Fibroblast of peridontal ligament (primary cell): ENCODE measurements around the gene NAPSA.
A peak's percentile ranks its signal among the peaks of the same experiment; 100 is the strongest.
"Not testable (repeated sequence)": the region's sequence is repeated elsewhere in the genome, so short reads cannot be mapped to it uniquely, and the experiment has no call there.

Experiments used
- DNase-seq: peaks from one replicate; pipeline ENCODE4 v3.0.0-alpha.2; 2010; ENCODE audit errors: extremely low read depth

The NAPSA gene

DNA sequence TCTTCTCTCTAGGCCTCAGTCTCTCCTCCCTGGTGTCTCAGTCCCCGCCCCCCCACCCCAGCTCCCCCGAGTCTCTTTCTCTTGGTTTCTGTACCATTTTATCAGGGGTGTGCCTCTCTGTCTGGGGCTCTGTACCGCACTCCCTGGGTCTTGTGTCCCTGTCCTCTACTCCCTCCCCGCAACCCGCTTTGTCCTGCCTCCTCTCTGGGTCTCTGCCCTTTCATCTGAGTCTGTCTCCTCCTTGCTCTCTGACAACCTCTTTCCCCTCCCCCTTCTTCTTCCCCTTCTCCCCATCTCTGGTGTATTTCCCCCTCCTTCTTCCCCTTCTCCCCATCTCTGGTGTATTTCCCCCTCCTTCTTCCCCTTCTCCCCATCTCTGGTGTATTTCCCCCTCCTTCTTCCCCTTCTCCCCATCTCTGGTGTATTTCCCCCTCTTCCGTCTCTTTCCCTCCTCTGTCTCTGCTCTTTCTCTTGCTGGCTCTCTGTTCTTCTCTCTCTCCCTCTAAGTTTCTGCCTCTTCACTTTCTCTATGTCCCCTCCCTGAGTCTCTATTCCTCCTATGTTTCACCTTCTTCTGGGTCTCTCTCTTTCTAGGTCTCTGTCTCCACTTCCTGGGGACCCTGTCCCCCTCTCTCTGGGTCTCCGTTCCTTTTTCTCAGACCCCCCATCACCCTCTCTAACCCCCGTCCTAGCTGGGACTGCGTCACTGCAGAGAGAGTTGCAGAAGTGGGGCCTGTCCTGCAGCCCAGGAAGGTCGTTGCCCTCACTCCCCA, 34.0 kb downstream of the NAPSA start:
- DNase-seq, result no peak

DNA sequence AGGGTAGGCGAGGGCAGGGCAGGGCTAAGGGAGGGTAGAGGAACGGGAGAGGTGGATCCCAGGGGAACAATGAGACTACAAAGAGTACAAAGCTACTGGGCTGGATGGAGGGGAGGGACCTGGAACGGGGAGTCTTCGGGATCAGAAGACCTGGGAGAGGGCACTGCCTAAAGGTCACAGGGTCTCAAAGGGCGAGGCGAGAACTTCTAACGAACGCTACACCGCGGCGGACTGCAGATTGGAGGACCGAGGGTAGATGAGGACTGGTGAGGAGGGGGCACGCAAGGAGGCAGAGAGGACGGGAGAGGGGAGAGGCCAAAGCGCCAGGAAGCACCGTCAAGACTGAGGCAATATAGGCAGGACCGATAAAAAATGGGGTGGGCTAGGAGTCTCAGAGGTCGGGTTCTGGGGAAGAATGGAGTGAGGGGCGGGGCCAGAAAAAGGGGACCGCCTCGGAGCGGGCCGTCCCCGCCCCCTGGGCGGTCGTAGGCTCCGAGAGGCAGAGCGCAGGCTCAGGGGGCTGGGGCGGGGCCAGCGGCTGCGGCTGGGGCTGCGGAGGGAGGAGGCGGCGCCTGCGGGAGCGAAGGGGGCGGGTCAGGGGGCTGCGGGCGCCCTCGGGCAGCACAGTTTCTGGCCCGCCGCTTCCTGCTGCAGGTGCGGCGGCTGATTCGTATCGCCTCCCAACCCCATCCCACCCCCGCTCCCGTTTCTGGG, 34.9 kb downstream of the NAPSA start:
- no peak for DNase-seq

DNA sequence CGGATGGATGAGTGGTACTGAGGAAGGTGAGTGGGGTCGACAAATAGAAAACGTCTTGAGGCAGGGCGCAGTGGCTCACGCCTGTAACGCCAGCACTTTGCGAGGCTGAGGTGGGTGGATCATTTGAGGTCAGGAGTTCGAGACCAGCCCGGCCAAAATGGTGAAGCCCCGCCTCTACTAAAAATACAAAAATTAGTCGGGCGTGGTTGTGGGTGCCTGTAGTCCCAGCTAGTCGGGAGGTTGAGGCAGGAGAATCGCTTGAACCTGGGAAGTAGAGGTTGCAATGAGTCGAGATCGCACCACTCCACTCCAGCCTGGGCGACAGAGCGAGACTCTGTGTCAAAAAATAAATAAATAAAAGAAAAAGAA, 35.5 kb downstream of the NAPSA start:
- not testable (repeated sequence) for DNase-seq

DNA sequence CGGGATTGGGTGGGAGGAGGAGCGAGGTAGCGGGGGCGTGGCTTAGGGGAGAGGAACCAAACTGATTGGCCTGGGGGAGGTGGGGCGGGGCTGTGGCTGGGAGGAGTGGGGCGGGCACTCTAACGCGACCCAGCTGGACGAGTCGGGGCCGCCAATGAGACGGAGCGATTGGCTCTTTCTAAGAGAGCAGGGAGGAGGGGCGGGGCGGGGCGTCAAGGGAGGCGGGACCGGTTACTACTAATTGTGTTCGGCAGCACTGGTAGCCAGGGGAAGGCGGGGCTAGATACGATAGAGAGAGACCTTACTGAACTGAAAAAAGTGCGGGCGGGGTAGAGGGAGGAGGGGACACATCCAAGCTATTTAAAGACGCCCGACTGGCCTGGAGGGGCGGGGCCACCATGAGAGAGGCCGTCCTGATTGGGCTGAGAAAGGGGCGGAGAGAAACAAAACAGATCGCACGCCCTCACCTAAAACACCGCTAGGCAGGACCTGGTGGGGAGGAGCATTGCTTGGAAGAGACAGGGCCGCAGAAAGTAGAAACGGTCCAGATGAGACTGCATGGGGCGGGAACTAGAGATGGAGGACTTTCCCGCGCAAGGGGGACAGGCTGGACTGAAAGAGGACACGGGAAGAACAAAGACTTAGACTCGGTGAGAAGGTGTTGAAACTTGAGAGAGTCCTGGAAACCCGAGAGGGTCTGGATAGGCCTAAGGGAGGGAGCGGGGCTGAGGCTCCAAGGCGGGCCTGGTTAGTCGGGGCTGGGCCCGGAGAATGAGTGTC, 36.1 kb downstream of the NAPSA start, which contains the start of gene KCNC3:
KCNC3 (minus strand) TSS at position 232 of the 780 bp plus-strand sequence. CDS start 295 bp downstream, outside the sequence.
- peak; percentile 37 for DNase-seq

DNA sequence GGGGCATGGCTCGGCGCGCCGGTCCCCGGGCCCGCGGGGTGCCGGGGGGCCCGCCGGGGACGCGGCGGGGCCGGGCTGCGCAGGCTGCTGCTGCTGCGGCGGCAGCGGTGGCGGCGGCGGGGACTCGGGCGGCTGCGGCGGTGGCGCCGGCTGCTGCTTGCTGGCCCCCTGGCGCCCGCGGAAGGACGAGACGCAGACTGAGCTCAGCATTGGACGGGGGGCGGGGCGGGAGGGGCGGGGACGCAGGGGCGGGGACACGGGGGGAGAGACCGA, 36.6 kb downstream of the NAPSA start:
- DNase-seq, result no peak

DNA sequence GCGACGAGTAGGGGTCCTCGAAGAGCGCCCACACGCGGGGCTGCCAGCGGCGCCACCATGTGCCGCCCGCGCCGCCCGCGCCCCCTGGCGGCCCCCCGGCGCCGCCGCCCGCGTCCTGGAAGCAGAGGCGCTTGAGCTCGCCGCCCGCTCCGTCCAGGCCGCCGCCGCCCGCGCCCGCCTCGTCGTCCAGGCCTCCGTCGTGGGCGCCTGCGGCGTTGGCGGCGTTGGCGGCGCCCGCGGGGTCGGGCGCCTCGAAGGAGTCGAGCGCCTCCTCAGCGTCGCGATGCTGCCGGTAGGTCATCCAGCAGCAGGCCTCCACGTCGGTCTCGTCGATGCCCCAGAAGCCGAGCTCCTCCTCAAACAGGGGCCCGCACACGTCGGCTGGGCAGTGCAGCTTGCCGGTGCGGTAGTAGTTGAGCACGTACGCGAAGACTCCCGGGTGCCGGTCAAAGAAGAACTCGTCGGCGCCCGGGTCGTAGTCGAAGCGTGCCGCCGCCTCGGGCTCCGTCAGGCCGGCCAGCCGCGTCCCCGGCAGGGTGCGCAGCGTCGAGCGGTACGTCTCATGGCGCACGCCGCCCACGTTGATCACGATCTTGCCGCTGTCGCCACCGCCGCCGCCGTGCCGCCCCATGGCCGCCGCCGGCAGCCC, 37.1 kb downstream of the NAPSA start:
- no peak for DNase-seq

DNA sequence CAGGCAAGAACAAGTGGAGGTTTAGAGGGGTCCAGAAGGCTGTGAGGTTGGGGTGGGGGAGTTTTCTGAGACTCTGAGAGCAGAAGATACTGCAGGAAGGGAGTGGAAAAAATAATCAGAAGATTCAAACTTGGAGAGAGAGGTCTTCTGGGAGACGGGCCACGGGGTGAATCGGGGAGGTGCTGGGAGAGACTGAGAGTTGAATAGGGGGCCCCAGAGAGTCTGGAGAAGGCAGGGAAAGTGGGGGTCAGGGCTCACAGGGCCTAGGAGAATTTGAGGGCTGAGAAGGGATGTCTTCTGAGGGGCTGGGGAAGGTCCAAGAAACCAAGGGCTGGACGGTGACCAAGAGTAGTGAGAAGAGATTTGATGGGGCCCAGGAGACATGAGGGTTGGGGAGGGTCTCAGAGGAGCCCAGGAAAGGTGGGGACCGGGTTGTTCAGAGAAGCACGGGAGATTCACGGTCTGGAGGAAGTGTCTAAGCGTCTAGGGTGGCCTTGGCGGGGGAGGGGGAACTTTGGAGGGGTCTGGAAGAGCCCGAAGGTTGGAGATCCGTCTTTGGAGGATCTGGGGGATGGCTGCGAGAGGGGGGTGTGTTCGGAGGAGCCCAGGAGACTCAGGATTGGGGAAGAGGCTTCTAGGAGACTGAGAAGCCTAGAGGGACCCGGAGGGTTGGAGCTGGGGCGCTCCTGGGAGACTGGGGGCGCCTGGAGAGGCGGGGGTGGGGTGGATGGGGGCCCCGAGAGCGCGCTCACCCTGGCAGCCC, 37.8 kb downstream of the NAPSA start:
- DNase-seq, result no peak

DNA sequence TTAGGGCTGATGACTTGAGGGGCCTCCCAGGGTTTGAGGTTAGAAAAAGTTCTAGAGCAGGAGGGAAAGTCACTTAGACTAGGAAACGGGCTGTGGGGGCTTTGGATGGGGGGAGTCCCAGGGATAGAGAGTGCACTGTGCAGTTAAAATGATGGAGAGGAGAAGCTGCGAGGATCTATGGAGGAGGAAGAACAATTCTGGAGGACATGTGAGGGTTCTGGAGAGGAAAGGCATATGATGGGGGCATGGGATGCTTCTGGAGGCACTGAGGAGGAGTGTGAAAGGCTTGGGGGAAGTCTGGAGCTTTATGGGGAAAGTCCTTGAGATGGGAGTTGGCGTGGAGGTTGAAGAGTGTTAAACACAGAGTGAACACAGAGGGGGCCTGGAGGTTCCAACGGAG, 38.4 kb downstream of the NAPSA start:
- DNase-seq, result no peak

DNA sequence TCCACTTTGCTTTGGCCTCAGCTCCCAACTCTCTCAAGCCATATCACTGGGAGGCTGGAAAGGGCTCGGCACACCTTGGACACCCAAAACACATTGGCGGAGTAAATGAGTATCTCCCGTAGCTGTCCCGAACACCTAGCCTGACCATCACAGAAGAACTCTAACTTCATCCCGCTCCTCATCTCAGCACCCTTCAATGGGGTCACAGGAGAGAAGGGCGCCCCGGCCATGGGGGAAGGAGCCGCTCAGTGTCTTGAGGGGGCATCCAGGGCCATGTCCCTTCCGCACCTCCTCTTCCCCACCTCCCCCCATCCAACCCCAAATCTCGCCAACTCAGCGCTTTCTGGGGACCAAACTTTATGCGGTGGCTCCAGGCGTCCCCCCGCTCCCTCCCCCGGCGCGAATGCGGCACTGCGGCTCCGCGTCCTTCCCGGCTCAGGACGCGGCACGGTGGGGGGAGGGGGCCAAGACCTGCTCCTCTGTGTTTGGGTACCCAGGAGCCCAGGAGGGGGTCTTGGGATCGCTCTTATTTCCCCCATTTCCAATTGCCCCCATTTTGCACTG, 39.3 kb downstream of the NAPSA start:
- DNase-seq, result no peak

DNA sequence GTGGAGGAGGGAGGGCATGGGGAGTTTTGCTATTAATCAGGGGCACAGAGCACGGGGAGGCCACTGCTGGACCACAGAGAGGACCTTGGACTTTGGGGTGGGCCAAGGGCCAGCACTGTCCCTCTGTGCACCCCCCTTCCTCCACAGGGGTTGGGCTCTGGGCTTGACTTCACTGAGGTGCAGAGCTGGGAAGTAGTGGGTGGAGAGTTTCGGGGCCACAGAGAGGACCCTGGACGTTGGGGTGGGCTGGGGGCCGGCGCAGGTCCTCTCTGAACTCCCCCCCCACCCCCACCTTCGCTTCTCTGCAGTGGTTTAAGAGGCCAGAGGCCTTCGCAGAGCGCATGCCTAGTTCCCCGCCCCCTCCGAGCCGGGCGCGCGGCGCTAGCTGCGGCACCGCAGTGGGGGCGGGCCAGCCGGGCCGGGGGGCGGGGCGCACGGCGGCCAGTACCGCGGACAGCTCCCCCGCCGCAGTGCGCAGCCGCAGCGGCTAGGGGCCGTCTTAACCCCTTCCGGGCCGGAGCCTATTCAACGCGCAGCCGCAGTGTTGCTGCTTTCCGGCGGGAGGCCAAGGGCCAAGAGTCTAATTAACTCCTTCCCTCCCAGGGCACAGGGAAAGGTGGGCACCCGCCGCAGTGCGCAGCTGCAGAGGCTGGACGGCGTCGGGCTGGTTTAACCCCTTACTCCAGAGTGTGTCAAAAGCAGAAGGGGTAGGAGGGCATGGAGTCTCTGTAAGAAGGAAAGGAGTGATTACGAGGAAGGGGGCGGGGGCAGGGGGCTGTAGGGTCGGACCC, 39.9 kb downstream of the NAPSA start:
- DNase-seq, result no peak

DNA sequence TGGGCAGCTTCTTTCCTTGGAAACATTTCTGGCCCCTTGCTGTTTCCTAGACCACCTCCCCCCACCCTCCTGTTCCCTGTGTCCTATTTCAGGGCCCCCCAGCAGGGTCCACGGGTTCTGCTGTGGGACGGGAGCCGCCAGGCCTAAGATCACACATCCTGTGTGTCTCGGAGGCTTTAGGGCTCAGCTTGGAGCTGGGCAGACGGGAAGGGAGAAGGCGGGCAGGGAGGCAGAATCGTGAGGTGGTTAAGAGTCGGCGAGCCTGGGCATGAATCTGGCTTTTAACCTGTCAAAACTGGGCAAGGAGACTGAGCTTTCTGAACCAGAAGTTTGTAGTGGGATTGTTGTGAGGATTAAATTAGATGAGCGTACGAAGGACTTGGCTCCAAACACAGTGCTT, 41.1 kb downstream of the NAPSA start:
- DNase-seq, result no peak

DNA sequence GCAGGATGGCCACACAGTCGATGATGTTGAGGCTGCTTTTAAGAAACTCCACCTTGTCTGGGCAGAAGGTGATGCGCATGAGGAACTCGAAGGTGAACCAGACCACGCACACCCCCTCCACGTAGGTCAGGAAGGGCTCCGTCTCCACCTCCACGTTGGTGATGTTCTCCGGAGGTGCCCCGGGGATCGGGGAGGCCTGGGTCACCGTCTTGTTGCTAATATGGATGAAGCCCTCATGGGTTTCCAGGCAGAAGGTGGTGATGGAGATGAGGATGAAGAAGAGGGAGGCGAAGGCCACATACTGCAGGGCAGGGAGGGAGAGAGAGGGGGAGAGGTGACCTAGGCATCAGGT, 41.7 kb downstream of the NAPSA start:
- no peak for DNase-seq

DNA sequence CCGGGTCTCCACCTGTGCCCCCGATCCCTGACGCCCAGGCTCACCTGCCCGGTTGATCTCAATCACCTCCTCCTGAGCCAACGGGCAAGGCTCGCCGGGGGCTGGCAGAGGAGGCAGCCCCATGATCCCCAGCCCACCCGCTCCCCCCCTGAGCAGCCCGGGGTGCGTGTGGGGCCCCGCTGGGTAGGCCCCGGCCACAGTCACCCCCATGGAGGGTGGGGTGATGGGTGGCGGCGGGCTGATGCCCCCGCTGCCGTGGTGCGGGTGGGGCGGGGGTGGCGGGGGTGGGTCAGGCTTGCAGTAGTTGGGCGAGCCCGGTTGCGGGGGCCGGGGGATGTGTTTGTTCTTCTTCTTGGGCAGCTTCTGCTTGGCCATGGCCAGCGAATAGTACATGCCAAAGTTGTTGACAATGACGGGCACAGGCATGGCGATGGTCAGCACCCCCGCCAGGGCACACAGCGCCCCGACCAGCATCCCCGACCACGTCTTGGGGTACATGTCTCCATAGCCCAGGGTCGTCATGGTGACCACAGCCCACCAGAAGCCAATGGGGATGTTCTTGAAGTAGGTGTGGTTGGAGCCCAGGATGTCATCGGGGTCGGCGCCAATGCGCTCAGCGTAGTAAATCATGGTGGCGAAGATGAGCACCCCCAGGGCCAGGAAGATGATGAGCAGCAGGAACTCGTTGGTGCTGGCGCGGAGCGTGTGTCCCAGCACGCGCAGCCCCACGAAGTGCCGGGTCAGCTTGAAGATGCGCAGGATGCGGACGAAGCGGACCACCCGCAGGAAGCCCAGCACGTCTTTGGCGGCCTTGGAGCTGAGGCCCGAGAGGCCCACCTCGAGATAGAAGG, 42.3 kb downstream of the NAPSA start:
- no peak for DNase-seq

DNA sequence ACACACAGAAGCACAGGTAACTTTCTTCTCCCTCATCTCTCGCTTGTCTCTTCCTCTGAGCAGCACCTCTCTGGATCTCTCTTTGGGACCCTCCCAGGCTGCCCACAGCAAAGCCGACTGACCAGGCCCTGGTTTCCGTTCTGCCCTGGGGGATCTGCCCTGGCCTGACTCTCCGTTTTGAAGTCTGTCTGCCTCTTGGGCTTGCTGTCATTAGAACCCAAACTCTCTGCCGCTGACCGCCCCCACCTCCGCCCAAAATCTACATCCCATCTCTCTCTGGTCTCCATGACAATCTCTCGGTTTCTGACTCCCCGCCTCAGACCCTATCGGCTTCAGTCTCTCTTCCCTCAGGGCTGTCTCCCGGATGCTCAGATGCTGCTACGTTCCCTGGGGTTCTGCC, 43.2 kb downstream of the NAPSA start:
- DNase-seq, result no peak

DNA sequence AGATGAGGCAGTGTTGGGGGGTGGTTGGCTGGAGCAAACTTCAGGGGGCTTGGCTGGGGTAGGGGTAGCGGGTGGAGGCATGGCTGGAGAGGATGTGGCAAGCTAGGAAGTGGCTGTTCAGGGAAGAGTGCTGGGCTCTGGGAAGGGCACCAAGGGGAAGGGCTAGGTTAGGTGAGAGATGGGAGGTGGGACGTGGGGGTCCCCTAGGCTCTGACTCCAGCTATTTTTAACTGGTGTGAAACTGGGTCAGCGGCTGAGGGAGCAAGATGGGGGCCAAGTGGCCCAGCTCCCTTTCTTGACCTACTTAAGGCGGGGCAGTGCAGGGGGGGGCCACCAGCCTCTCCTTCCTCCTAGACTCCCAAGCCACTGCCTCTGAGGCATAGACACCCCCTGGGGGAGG, 43.6 kb downstream of the NAPSA start:
- DNase-seq, result no peak

DNA sequence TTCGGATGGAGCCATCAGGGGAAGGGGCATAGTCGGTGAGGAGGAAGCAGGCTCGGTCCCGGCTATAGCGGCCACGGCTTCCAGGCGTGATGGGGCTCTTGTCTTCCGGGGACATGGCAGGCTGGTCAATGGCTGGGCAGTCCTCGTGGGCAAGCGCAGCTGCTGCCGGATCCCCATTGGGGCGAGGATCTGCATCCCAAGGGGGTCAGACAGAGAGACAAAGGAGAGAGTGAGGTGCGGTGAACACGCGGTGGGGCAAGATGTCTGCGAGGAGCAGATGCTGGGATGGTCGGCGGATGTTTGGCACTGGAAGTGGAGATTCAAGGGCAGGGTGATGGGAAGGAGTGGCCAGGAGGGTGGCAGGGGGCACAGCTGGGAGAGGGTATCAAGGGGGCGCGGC, 44.8 kb downstream of the NAPSA start:
- DNase-seq, result no peak

DNA sequence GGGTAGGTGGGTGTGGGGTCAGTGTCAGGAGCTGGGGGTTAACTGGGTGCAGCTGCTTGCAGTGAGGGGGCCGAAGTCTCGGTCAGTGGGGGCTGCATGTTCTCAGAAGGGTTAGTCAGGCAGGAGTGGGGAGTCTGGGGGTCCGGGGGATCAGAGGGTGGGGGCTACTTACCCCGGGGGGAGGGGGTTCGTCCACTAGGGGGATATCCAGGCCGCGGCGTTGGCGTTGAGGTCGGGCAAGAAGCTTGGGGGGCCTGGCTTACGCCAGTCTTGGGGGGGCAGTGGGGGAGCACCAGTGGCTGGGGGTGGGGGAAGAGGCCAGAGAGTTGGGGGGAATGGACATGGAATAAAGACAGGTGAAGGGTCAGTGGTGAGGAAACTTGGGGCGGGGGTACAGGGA, 45.4 kb downstream of the NAPSA start:
- no peak for DNase-seq

DNA sequence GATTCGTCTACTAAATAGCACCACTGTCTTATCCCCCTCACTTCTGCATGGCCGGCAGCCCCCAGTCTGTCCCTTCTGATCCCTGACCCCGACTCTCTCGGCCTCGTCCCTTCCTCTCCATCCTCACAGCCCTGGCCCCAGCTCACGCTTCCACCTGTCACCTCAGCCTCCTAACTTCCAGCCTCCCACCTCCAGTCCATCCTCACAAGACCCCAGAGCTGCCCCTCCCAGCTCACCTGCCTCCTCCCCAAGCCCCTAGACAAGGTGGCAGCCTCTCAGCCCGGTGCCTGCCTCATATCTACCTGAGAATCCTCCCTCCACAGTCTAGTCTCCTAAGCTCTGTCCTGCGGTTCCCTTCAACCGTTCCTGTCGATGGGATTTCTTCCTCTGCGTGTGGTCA, 46.3 kb downstream of the NAPSA start:
- DNase-seq, result no peak

DNA sequence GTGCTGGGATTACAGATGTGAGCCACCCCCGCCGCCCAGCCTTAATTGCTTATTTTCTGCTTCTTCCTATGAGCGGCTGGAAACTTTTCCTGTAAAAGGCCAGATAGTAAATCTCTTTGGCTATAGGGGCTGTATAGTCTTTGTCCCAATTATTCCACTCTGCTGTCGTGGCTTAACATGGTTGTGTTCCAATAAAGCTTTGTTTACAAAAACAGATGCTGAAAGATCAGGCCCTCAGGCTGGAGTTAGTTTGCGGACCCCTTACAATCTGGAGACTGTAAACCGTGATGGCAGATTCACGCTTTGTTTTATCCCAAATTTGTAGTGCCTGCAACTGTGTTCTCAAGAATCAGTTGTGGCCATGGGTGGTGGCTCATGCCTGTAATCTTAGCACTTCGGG, 47.0 kb downstream of the NAPSA start:
- DNase-seq, result no peak

DNA sequence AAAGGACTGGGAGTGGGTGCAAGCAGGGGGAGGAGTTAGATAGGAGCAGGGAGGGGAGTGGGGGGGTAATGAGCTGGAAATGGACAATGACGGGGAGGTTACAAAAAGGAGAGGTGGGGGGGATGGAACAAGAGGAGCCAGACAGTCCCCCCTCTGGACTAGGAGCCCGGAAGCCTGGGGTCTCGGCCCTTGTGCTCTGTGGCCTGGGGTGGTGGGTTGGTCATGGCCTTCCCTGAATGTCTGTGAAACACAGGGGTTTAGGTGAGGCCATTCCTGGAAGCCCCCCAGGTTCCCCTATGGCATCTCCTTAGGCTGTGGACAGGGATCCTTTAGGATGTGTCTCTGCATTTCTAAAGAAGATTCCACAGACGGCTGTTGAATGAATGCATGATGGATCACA, 48.3 kb downstream of the NAPSA start:
- DNase-seq, result no peak
